H1 (cell line): Measurements from ENCODE around the gene PRC1. TPM values are rescaled to one million over a fixed set of nuclear protein-coding genes. Genes with fewer than 3 reads are reported as not detected.
A peak's percentile ranks its signal among the peaks of the same experiment; 100 is the strongest.

ENCODE experiments used
- CTCF ChIA-PET: fragments of 300-600 bp; sonication (Branson Sonifier 250); formaldehyde crosslinking; loops from one replicate; lab custom pipeline; 2021; ENCODE audit not compliant: partially characterized antibody; lab: Charles Lee
- POLR2A ChIA-PET: fragments of 300-600 bp; sonication (Branson Sonifier 250); formaldehyde crosslinking; loops from one replicate; lab custom pipeline; 2021; ENCODE audit warnings: inconsistent platforms; ENCODE audit not compliant: partially characterized antibody; lab: Charles Lee
- DNase-seq, 2 experiments: peaks; one replicate each; pipeline versions ENCODE4 v3.0.0 to v3.0.0-alpha.2; 2010 to 2022; ENCODE audit warnings: low spot score in 2 of 2, low read depth in 1 of 2, mixed read lengths in 1 of 2
- FAIRE-seq: peaks from 2 replicates; lab custom pipeline; 2011; peaks lifted over from hg19 to GRCh38; lab: Jason Lieb, UNC
- H2AFZ ChIP-seq: 2 replicates; pipeline ENCODE4 v1.8.1; 2012; ENCODE audit warnings: low read length, inconsistent platforms
- H2AK5ac ChIP-seq: 2 replicates; pipeline ENCODE4 v1.6.1; 2013; ENCODE audit warnings: low read depth, low read length
- H2BK120ac ChIP-seq: replicated peaks from 2 replicates; pipeline ENCODE3; 2013; ENCODE audit warnings: low read depth, low read length, inconsistent platforms
- H2BK12ac ChIP-seq: 2 replicates; pipeline ENCODE4 v1.6.1; 2013; ENCODE audit warnings: low read depth, low read length
- H2BK15ac ChIP-seq: 2 replicates; pipeline ENCODE4 v1.6.1; 2013; ENCODE audit warnings: low read length
- H2BK20ac ChIP-seq: 2 replicates; pipeline ENCODE4 v1.6.1; 2013; ENCODE audit warnings: low read length
- H2BK5ac ChIP-seq: 2 replicates; pipeline ENCODE4 v1.6.1; 2013; ENCODE audit warnings: low read depth, low read length
- H3K14ac ChIP-seq: 2 replicates; pipeline ENCODE4 v1.6.1; 2013; ENCODE audit warnings: inconsistent platforms; ENCODE audit not compliant: insufficient read length
- H3K18ac ChIP-seq: 2 replicates; pipeline ENCODE4 v1.6.1; 2013; ENCODE audit warnings: low read length; ENCODE audit errors: extremely low read depth
- H3K23ac ChIP-seq: 2 replicates; pipeline ENCODE4 v1.6.1; 2013; ENCODE audit warnings: inconsistent platforms; ENCODE audit not compliant: insufficient read length
- H3K23me2 ChIP-seq: 2 replicates; pipeline ENCODE4 v1.6.1; 2013; ENCODE audit warnings: low read depth, low read length
- H3K27ac ChIP-seq: 2 replicates; pipeline ENCODE4 v1.6.1; 2011; ENCODE audit warnings: low read depth, low read length, inconsistent platforms
- H3K27me3 ChIP-seq, 4 experiments: replicated peaks in 1 of 4; 1 replicate in 1 of 4; 2 replicates in 3 of 4; pipeline versions ENCODE4 v1.6.1 to v1.8.1; 2011 to 2013; ENCODE audit warnings: low read length in 3 of 4, mild to moderate bottlenecking in 3 of 4, inconsistent platforms in 2 of 4, mixed read lengths in 2 of 4, moderate library complexity in 1 of 4; ENCODE audit not compliant: control insufficient read depth in 3 of 4, insufficient read depth in 3 of 4; ENCODE audit errors: extremely low read depth in 1 of 4
- H3K36me3 ChIP-seq, 4 experiments: 2 replicates each; pipeline versions ENCODE4 v1.6.1 to v1.8.1; 2011 to 2013; ENCODE audit warnings: mild to moderate bottlenecking in 4 of 4, low read length in 3 of 4, moderate library complexity in 2 of 4, control low read depth in 1 of 4, inconsistent platforms in 1 of 4; ENCODE audit not compliant: insufficient read depth in 4 of 4, control insufficient read depth in 2 of 4
- H3K4ac ChIP-seq: replicated peaks from 2 replicates; pipeline ENCODE3; 2013; ENCODE audit warnings: low read length, low read depth, mixed read lengths, inconsistent platforms; ENCODE audit not compliant: insufficient read length
- H3K4me1 ChIP-seq, 4 experiments: replicated peaks in 1 of 4; 1 replicate in 1 of 4; 2 replicates in 3 of 4; pipeline versions ENCODE4 v1.6.1 to v1.8.1; 2011 to 2013; ENCODE audit warnings: low read length in 3 of 4, inconsistent platforms in 2 of 4, mixed read lengths in 1 of 4; ENCODE audit not compliant: insufficient read depth in 4 of 4, control insufficient read depth in 3 of 4
- H3K4me2 ChIP-seq, 2 experiments: 2 replicates each; pipeline versions ENCODE4 v1.6.1 to v1.8.1; 2011 to 2013; ENCODE audit warnings: low read depth in 2 of 2, low read length in 2 of 2, control low read depth in 1 of 2, inconsistent platforms in 1 of 2, mild to moderate bottlenecking in 1 of 2; ENCODE audit not compliant: insufficient read depth in 1 of 2
- H3K4me3 ChIP-seq, 4 experiments: fragments of 200-600, 300-600 bp in 1 of 4; sonication (generic), shearing (Covaris generic), sonication (Bioruptor Twin) in 1 of 4; 2 replicates each; pipeline versions ENCODE4 v1.5.1 to v1.8.1; 2011 to 2016; ENCODE audit warnings: low read length in 4 of 4, low read depth in 3 of 4, control low read depth in 2 of 4, inconsistent platforms in 2 of 4, mild to moderate bottlenecking in 2 of 4, mixed read lengths in 1 of 4, moderate library complexity in 1 of 4; ENCODE audit not compliant: insufficient read depth in 2 of 4; ENCODE audit errors: extremely low read depth in 1 of 4
- H3K56ac ChIP-seq: replicated peaks from 2 replicates; pipeline ENCODE3; 2013; ENCODE audit warnings: low read depth, mild to moderate bottlenecking, mixed read lengths, low read length, inconsistent platforms; ENCODE audit not compliant: insufficient read length
- H3K79me1 ChIP-seq: 2 replicates; pipeline ENCODE4 v1.6.1; 2013; ENCODE audit warnings: low read depth, low read length, control low read depth
- H3K79me2 ChIP-seq, 2 experiments: 2 replicates each; pipeline versions ENCODE4 v1.6.1 to v1.8.1; 2012 to 2013; ENCODE audit warnings: low read length in 2 of 2, mild to moderate bottlenecking in 2 of 2, inconsistent platforms in 1 of 2; ENCODE audit not compliant: insufficient read depth in 2 of 2, control insufficient read depth in 1 of 2
- H3K9ac ChIP-seq, 4 experiments: replicated peaks in 1 of 4; 1 replicate in 1 of 4; 2 replicates in 3 of 4; pipeline versions ENCODE4 v1.6.1 to v1.8.1; 2011 to 2013; ENCODE audit warnings: low read depth in 3 of 4, low read length in 3 of 4, control low read depth in 2 of 4, mild to moderate bottlenecking in 2 of 4, moderate library complexity in 2 of 4, inconsistent platforms in 1 of 4; ENCODE audit errors: extremely low read depth in 1 of 4
- H3K9me3 ChIP-seq, 2 experiments: 2 replicates each; pipeline versions ENCODE4 v1.6.1 to v1.8.1; 2012 to 2013; ENCODE audit warnings: mild to moderate bottlenecking in 2 of 2, moderate library complexity in 2 of 2, control low read depth in 1 of 2, inconsistent platforms in 1 of 2, low read depth in 1 of 2, low read length in 1 of 2, mixed read lengths in 1 of 2; ENCODE audit not compliant: insufficient read depth in 2 of 2
- H4K20me1 ChIP-seq, 2 experiments: replicated peaks in 1 of 2; 2 replicates each; pipeline versions ENCODE3 to v1.8.1; 2011 to 2013; ENCODE audit warnings: inconsistent platforms in 2 of 2, low read length in 2 of 2, mild to moderate bottlenecking in 1 of 2; ENCODE audit not compliant: insufficient read depth in 2 of 2, control insufficient read depth in 1 of 2
- H4K5ac ChIP-seq: 2 replicates; pipeline ENCODE4 v1.6.1; 2013; ENCODE audit warnings: low read length, low read depth, mixed read lengths, inconsistent platforms; ENCODE audit not compliant: insufficient read length
- H4K8ac ChIP-seq: 2 replicates; pipeline ENCODE4 v1.8.0; 2013; ENCODE audit warnings: mild to moderate bottlenecking, moderate library complexity, low read length, inconsistent platforms; ENCODE audit not compliant: insufficient read depth; ENCODE audit errors: extremely low read depth
- H4K91ac ChIP-seq: replicated peaks from 2 replicates; pipeline ENCODE3; 2013; ENCODE audit warnings: low read length, mixed read lengths, inconsistent platforms; ENCODE audit not compliant: insufficient read length
- BRCA1 ChIP-seq: IDR thresholded peaks from 2 replicates; pipeline ENCODE4 v1.6.1; 2012; ENCODE audit warnings: low read depth, low read length, improper control_type of control experiment
- CBX5 ChIP-seq: fragments of 300-800, 300-1000 bp; sonication (generic); IDR thresholded peaks from 2 replicates; pipeline ENCODE4 v1.7.1; 2016; ENCODE audit warnings: antibody characterized with exemption, low read length, low read depth
- E2F6 ChIP-seq: IDR thresholded peaks from 2 replicates; pipeline ENCODE4 v1.6.1; 2012; ENCODE audit warnings: inconsistent platforms
- EZH2 ChIP-seq: fragments of 200-600 bp; sonication (generic); IDR thresholded peaks from 2 replicates; pipeline ENCODE4 v1.7.1; 2012; ENCODE audit warnings: low read depth, mild to moderate bottlenecking, moderate library complexity, low read length, inconsistent platforms; ENCODE audit not compliant: severe bottlenecking
- JUND ChIP-seq: IDR thresholded peaks from 2 replicates; pipeline ENCODE4 v1.6.1; 2011; ENCODE audit warnings: mild to moderate bottlenecking, improper control_type of control experiment, low read length
- KDM1A ChIP-seq: fragments of 200-600, 300-600 bp; sonication (generic); IDR thresholded peaks from 2 replicates; pipeline ENCODE4 v1.7.1; 2016; ENCODE audit warnings: mild to moderate bottlenecking, low read length, borderline replicate concordance
- MAX ChIP-seq: IDR thresholded peaks from 2 replicates; pipeline ENCODE4 v1.6.1; 2012; ENCODE audit warnings: inconsistent platforms
- NRF1 ChIP-seq: IDR thresholded peaks from 2 replicates; pipeline ENCODE4 v1.6.1; 2011; ENCODE audit warnings: mild to moderate bottlenecking, low read depth, low read length, improper control_type of control experiment
- RFX5 ChIP-seq: IDR thresholded peaks from 2 replicates; pipeline ENCODE4 v1.6.1; 2011; ENCODE audit warnings: low read depth, low read length, improper control_type of control experiment, borderline replicate concordance
- RNF2 ChIP-seq: fragments of 200-900, 300-1000 bp; sonication (generic); IDR thresholded peaks from 2 replicates; pipeline ENCODE4 v1.7.1; 2016; ENCODE audit warnings: borderline replicate concordance, low read depth, mild to moderate bottlenecking, antibody characterized with exemption, low read length; ENCODE audit not compliant: poor library complexity, severe bottlenecking; ENCODE audit errors: missing control alignments
- SP1 ChIP-seq: IDR thresholded peaks from 2 replicates; pipeline ENCODE4 v1.6.1; 2011; ENCODE audit warnings: low read depth, low read length
- SP4 ChIP-seq: IDR thresholded peaks from 2 replicates; pipeline ENCODE4 v1.6.1; 2012; ENCODE audit warnings: low read length, inconsistent platforms
- TAF7 ChIP-seq: optimal IDR thresholded peaks from 2 replicates; pipeline ENCODE3; 2011; ENCODE audit warnings: low read depth, mild to moderate bottlenecking, inconsistent platforms, low read length, moderate library complexity, borderline replicate concordance
- WGBS, 2 experiments: shearing (Covaris generic) in 1 of 2; methylation state at CpG; one replicate each; pipeline versions ENCODE4 v1.1.6 to v1.1.7; 2013 to 2015; ENCODE audit warnings: low lambda C conversion rate in 2 of 2, mixed read lengths in 2 of 2, inconsistent platforms in 1 of 2, low coverage in 1 of 2, missing lambda C conversion rate in 1 of 2; ENCODE audit not compliant: insufficient replicate concordance in 2 of 2, insufficient coverage in 1 of 2, insufficient read length in 1 of 2; ENCODE audit errors: extremely low coverage in 1 of 2, missing lambda C conversion rate in 1 of 2; 5-methylcytosine and 5-hydroxymethylcytosine counted together
- polyA plus RNA-seq, 7 experiments: library from polyadenylated mRNA; depleted of rRNA in 3 of 7; stranded (reverse) in 5 of 7; unstranded in 2 of 7; fragments of >200 nt in 5 of 7; fragments of 200-250 nt in 2 of 7; gene quantifications; 1 replicate in 5 of 7; 2 replicates in 1 of 7; 4 replicates in 1 of 7; pipeline versions ENCODE4 v1.2.1 to v1.2.3, GENCODE V29; 2011 to 2013; ENCODE audit warnings: missing spikeins in 2 of 7, mixed read lengths in 2 of 7
- total RNA-seq: library from RNA; stranded (reverse); fragmentation: NEBNext Ultra II Directional; extraction: Animal tissue kit (Norgen Biotek cat#: 25700); gene quantifications from 2 replicates; pipeline ENCODE4 v1.2.1, GENCODE V29; 2021

PRC1 gene
- total and polyA plus RNA-seq, 2 of the 8 experiments (the other 6 are each of a cell fraction or from before 2014, with no cell fraction given) = 90.7 to 181 TPM

- H4K8ac ChIP-seq = 0 out of 2 replicates have a peak overlapping the region, but pooled peaks have one; percentile 15
- H3K27ac ChIP-seq = no peak overlapping the region
- no peaks in the 10 kb centered on the region for H3K27me3 ChIP-seq
- no peak overlapping the region for H3K56ac ChIP-seq
- ChIA-PET CTCF (interaction anchor here (20.7 kb wide), 1 partner anchor 17 kb away, joined by 306 read pairs; the partner anchor contains the start of gene RCCD1), POLR2A (no interaction called here)
- H2BK5ac ChIP-seq = no peak overlapping the region
- FAIRE-seq (no peak), DNase-seq (no peak)
- no peak overlapping the region for H3K4me2 ChIP-seq
- peaks cover 8 to 45% (median 24%) of the 10 kb centered on the region in 4 experiments; a peak in 7 of 8 replicates for H3K36me3 ChIP-seq
- H3K23ac ChIP-seq = no peak overlapping the region
- H3K9me3 ChIP-seq = no peaks in the 10 kb centered on the region
- 93% methylated on average over 5 of the region's 5 CpGs; no CpG with 5 or more reads in 1 of the 2 experiments for WGBS, 2 experiments
- no peak overlapping the region for H3K9ac ChIP-seq
- H2AK5ac ChIP-seq = no peak overlapping the region
- H3K79me2 ChIP-seq = no peaks in the 10 kb centered on the region
- no peak overlapping the region for H3K4ac ChIP-seq
- H2AFZ ChIP-seq = no peak overlapping the region
- H3K23me2 ChIP-seq = peaks cover 11% of the 10 kb centered on the region; the same call in 1 of the 2 replicates
- no peak overlapping the region for H3K14ac ChIP-seq
- H2BK12ac ChIP-seq = no peak overlapping the region
- no peak overlapping the region for H2BK15ac ChIP-seq
- H2BK20ac ChIP-seq = no peak overlapping the region
- no peak overlapping the region for H4K5ac ChIP-seq
- H4K20me1 ChIP-seq = peaks cover 4% of the 10 kb centered on the region in 2 experiments
- peaks cover 0 to 11% (median 6%) of the 10 kb centered on the region in 4 experiments; a peak in 6 of 7 replicates for H3K4me1 ChIP-seq
- no peak overlapping the region for H3K4me3 ChIP-seq
- no peak overlapping the region for H4K91ac ChIP-seq
- no peaks in the 10 kb centered on the region for H3K79me1 ChIP-seq
- no peak overlapping the region for H2BK120ac ChIP-seq
- no peak overlapping the region for H3K18ac ChIP-seq
- TF ChIP-seq RFX5 (no peak), NRF1 (no peak), EZH2 (no peak), BRCA1 (no peak), KDM1A (no peak), RNF2 (no peak), JUND (no peak), CBX5 (no peak), SP1 (no peak), E2F6 (no peak), SP4 (no peak), TAF7 (no peak), MAX (no peak)
Measured at GRCh38 chr15:90938261-90938660, 56.1 kb downstream of the PRC1 start.
